OCI-LY1 (cell line): ENCODE data around the gene OR4C6.

ENCODE experiments used
- H2AFZ ChIP-seq: fragments of 200-600 bp; sonication (generic), shearing (Covaris generic); 2 replicates; pipeline ENCODE4 v1.6.0; 2014; ENCODE audit warnings: antibody characterized with exemption, mild to moderate bottlenecking, low read length
- H3F3A ChIP-seq: fragments of 200-600 bp; sonication (generic), shearing (Covaris generic); 2 replicates; pipeline ENCODE4 v1.6.0; 2014; ENCODE audit warnings: mild to moderate bottlenecking, antibody characterized with exemption, low read length, moderate library complexity; ENCODE audit not compliant: insufficient read depth
- H3K27ac ChIP-seq: fragments of 200-600 bp; sonication (generic); 2 replicates; pipeline ENCODE4 v1.5.1; 2014; ENCODE audit warnings: low read length, mixed run types, mild to moderate bottlenecking, low read depth; ENCODE audit not compliant: poor library complexity, severe bottlenecking
- H3K27me3 ChIP-seq: fragments of 200-600 bp; sonication (generic); 2 replicates; pipeline ENCODE4 v1.6.0; 2014; ENCODE audit warnings: antibody characterized with exemption, mild to moderate bottlenecking, low read length, moderate library complexity; ENCODE audit not compliant: insufficient read depth
- H3K36me3 ChIP-seq: fragments of 200-600 bp; sonication (generic); 2 replicates; pipeline ENCODE4 v1.6.1; 2014; ENCODE audit warnings: mild to moderate bottlenecking, antibody characterized with exemption, low read length, moderate library complexity, mixed read lengths; ENCODE audit not compliant: insufficient read depth
- H3K4me1 ChIP-seq: fragments of 200-600 bp; sonication (generic); 2 replicates; pipeline ENCODE4 v1.5.1; 2014; ENCODE audit warnings: mild to moderate bottlenecking, low read length, moderate library complexity; ENCODE audit not compliant: insufficient read depth, severe bottlenecking
- H3K4me2 ChIP-seq: fragments of 200-600 bp; sonication (generic), shearing (Covaris generic); 2 replicates; pipeline ENCODE4 v1.6.1; 2014; ENCODE audit warnings: low read length
- H3K4me3 ChIP-seq: fragments of 200-600 bp; sonication (generic); 2 replicates; pipeline ENCODE4 v1.5.1; 2014; ENCODE audit warnings: low read length, low read depth, mild to moderate bottlenecking, mixed read lengths; ENCODE audit not compliant: poor library complexity, severe bottlenecking
- H3K79me2 ChIP-seq: fragments of 200-600 bp; shearing (Covaris generic); 2 replicates; pipeline ENCODE4 v1.6.1; 2016; ENCODE audit warnings: mixed run types, low read length, mixed read lengths; ENCODE audit not compliant: insufficient read depth
- H3K9ac ChIP-seq: fragments of 200-600 bp; sonication (generic), shearing (Covaris generic); 2 replicates; pipeline ENCODE4 v1.6.1; 2014; ENCODE audit warnings: mild to moderate bottlenecking, low read length, mixed read lengths
- H3K9me2 ChIP-seq: fragments of 200-600 bp; sonication (generic), shearing (Covaris generic); 2 replicates; pipeline ENCODE4 v1.6.1; 2014; ENCODE audit warnings: low read depth, mild to moderate bottlenecking, low read length, mixed read lengths
- H3K9me3 ChIP-seq: fragments of 200-600 bp; shearing (Covaris generic); 2 replicates; pipeline ENCODE4 v1.6.1; 2014; ENCODE audit warnings: low read length, mixed read lengths
- H4K20me1 ChIP-seq: fragments of 200-600 bp; sonication (generic), shearing (Covaris generic); 2 replicates; pipeline ENCODE4 v1.6.0; 2016; ENCODE audit warnings: mild to moderate bottlenecking, low read length; ENCODE audit not compliant: insufficient read depth
- EZH2 ChIP-seq: fragments of 200-600 bp; sonication (generic), shearing (Covaris generic); IDR thresholded peaks from 2 replicates; pipeline ENCODE4 v1.8.0; 2017; ENCODE audit warnings: borderline replicate concordance, mixed run types, mild to moderate bottlenecking, antibody characterized with exemption, low read length, moderate library complexity, mixed read lengths
- TF ChIP-seq, protein P1 (sequence below): fragments of 200-600 bp; sonication (generic), shearing (Covaris generic); IDR thresholded peaks from 2 replicates; pipeline ENCODE4 v1.5.1; 2017; ENCODE audit warnings: mild to moderate bottlenecking, antibody characterized with exemption, low read length, moderate library complexity, mixed read lengths

OR4C6 gene

DNA sequence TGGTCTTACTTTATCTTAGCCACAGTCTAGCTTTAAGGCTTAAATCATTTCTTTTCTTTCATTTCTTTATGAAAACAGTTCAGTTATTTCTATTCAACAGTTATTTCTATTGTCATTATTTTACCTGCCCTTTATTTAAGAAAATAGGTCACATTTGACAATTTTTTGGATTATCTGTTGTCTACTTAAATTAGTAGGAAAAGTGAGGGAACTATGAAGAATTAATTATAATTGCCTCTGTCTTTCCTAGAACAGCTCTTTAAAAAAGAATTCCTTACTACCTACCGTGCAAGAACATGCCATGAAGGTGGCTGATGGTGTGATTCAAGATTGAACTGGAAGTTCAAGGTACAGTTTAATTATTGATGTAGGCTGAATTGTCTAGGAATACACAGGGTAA lies at the start of gene OR4C6:
Gene OR4C6, plus strand, starts transcription at position 301 of the 400 bp plus-strand sequence. CDS start 2,966 bp downstream, outside the sequence.
- Histone ChIP-seq H3K4me2 (no peak within 1 kb of the TSS), H3K79me2 (no peaks in the 10 kb centered on the region), H2AFZ (no peak within 1 kb of the TSS), H3K4me1 (no peaks in the 10 kb centered on the region), H4K20me1 (no peaks in the 10 kb centered on the region), H3K27me3 (no peaks in the 10 kb centered on the region), H3F3A (no peaks in the 10 kb centered on the region), H3K9me2 (no peaks in the 10 kb centered on the region), H3K9me3 (no peaks in the 10 kb centered on the region), H3K4me3 (no peak within 1 kb of the TSS), H3K27ac (no peak within 1 kb of the TSS), H3K9ac (no peak within 1 kb of the TSS), H3K36me3 (no peaks in the 10 kb centered on the region)
- TF ChIP-seq, protein P1, sequence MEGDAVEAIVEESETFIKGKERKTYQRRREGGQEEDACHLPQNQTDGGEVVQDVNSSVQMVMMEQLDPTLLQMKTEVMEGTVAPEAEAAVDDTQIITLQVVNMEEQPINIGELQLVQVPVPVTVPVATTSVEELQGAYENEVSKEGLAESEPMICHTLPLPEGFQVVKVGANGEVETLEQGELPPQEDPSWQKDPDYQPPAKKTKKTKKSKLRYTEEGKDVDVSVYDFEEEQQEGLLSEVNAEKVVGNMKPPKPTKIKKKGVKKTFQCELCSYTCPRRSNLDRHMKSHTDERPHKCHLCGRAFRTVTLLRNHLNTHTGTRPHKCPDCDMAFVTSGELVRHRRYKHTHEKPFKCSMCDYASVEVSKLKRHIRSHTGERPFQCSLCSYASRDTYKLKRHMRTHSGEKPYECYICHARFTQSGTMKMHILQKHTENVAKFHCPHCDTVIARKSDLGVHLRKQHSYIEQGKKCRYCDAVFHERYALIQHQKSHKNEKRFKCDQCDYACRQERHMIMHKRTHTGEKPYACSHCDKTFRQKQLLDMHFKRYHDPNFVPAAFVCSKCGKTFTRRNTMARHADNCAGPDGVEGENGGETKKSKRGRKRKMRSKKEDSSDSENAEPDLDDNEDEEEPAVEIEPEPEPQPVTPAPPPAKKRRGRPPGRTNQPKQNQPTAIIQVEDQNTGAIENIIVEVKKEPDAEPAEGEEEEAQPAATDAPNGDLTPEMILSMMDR: no peak

DNA sequence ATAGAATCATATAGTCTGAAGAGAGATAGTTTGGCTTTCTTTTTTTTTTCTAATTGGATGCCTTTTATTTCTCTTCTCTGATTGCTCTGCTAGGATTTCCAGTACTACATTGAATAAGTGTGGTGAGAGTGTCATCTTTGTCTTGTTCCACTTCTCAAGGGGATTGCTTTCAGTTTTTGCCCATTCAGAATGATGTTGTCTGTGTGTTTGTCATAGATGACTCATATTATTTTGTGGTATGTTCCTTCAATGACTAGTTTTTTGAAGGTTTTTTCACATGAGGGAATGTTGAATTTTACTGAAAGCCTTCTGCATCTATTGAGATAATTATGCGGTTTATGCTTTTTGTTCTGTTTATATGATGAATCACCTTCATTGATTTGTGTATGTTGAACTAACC lies 37.5 kb upstream of the OR4C6 start:
- Histone ChIP-seq H4K20me1 (no peaks in the 10 kb centered on the region), H3K27ac (no peak overlapping the region), H3K79me2 (no peaks in the 10 kb centered on the region), H3K36me3 (no peaks in the 10 kb centered on the region), H2AFZ (no peak overlapping the region), H3K4me1 (no peaks in the 10 kb centered on the region), H3K4me2 (no peak overlapping the region), H3K4me3 (no peak overlapping the region), H3K27me3 (no peaks in the 10 kb centered on the region), H3K9me3 (no peaks in the 10 kb centered on the region), H3K9ac (no peak overlapping the region), H3F3A (no peaks in the 10 kb centered on the region), H3K9me2 (no peaks in the 10 kb centered on the region)
- no peak for TF ChIP-seq EZH2
- TF ChIP-seq, protein P1: no peak

DNA sequence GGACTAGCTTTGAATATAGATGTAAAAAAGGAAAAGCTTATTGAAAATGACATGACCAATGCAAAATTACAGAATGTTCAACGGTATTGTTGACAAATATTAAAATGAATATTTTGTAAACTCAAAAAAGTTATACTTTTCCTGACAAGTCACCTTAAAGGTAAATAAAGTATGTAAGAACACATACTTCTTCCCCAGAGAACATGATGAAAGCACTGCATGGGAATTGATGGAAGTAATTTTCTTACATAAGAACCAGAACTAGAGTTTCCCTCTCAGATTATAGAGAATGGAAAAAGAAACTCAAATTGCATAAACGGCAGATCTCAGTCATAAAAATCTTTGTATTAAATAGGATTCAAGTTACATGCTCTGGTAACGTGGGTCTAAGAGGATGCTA lies 27.2 kb upstream of the OR4C6 start, which contains the start of gene OR4P4:
Gene OR4P4, plus strand, starts transcription at position 301 of the 400 bp plus-strand sequence.
- H3K4me3 ChIP-seq: no peak within 1 kb of the TSS
- TF ChIP-seq, protein P1: no peak
- TF ChIP-seq EZH2: no peak

More for the DNA sequence above, 27.2 kb upstream of the OR4C6 start, which contains the start of gene OR4P4:
- Histone ChIP-seq H3K36me3 (no peaks in the 10 kb centered on the region), H3F3A (no peaks in the 10 kb centered on the region), H3K9me3 (no peaks in the 10 kb centered on the region), H3K9ac (no peak within 1 kb of the TSS), H3K4me2 (no peak within 1 kb of the TSS), H3K27me3 (no peaks in the 10 kb centered on the region), H3K27ac (no peak within 1 kb of the TSS), H3K4me1 (no peaks in the 10 kb centered on the region), H2AFZ (no peak within 1 kb of the TSS), H4K20me1 (no peaks in the 10 kb centered on the region), H3K9me2 (no peaks in the 10 kb centered on the region), H3K79me2 (no peaks in the 10 kb centered on the region)
